GM23338 (cell line): ENCODE measurements around the gene ELAVL4. TPM values are rescaled to one million over a fixed set of nuclear protein-coding genes. Genes with fewer than 3 reads are reported as not detected.

ENCODE experiments used
- ATAC-seq: fragments of 200-7000 bp; cut with Tn5 transposase; 3 replicates; pipeline ENCODE4 v1.9.1; 2020
- DNase-seq: peaks from one replicate; pipeline ENCODE4 v3.0.0-alpha.2; 2015; ENCODE audit warnings: low spot score
- H2AFZ ChIP-seq: fragments of 200-600 bp; sonication (generic); 2 replicates; pipeline ENCODE4 v1.8.0; 2016; ENCODE audit warnings: antibody characterized with exemption, mild to moderate bottlenecking, moderate library complexity
- H3F3A ChIP-seq: fragments of 200-600 bp; sonication (generic); replicated peaks from 2 replicates; pipeline ENCODE4 v1.8.0; 2017; ENCODE audit warnings: antibody characterized with exemption, mixed run types, low read depth
- H3K27ac ChIP-seq: fragments of 200-600 bp; sonication (generic); 2 replicates; pipeline ENCODE4 v1.6.1; 2016; ENCODE audit warnings: low read depth
- H3K27me3 ChIP-seq: fragments of 200-600 bp; sonication (generic); 2 replicates; pipeline ENCODE4 v1.8.0; 2016; ENCODE audit warnings: mild to moderate bottlenecking, mixed run types, moderate library complexity; ENCODE audit not compliant: insufficient read depth
- H3K36me3 ChIP-seq: fragments of 200-600 bp; sonication (generic); 2 replicates; pipeline ENCODE4 v1.8.0; 2016; ENCODE audit warnings: mild to moderate bottlenecking; ENCODE audit not compliant: insufficient read depth
- H3K4me1 ChIP-seq: fragments of 200-600 bp; sonication (generic); 2 replicates; pipeline ENCODE4 v1.8.0; 2016; ENCODE audit warnings: mild to moderate bottlenecking, moderate library complexity; ENCODE audit not compliant: insufficient read depth
- H3K4me2 ChIP-seq: fragments of 200-600 bp; sonication (generic); 2 replicates; pipeline ENCODE4 v1.7.1; 2017; ENCODE audit warnings: mixed run types
- H3K4me3 ChIP-seq: fragments of 200-600 bp; sonication (generic); 2 replicates; pipeline ENCODE4 v1.6.1; 2016; ENCODE audit warnings: mixed run types
- H3K79me2 ChIP-seq: fragments of 200-600 bp; sonication (generic); replicated peaks from 2 replicates; pipeline ENCODE4 v1.8.0; 2017; ENCODE audit warnings: mild to moderate bottlenecking; ENCODE audit not compliant: insufficient read depth
- H3K9me2 ChIP-seq: fragments of 200-600 bp; sonication (generic); 2 replicates; pipeline ENCODE4 v1.8.0; 2017; ENCODE audit not compliant: insufficient read depth
- H4K20me1 ChIP-seq: fragments of 200-600 bp; sonication (generic); replicated peaks from 2 replicates; pipeline ENCODE4 v1.8.0; 2017; ENCODE audit warnings: mild to moderate bottlenecking; ENCODE audit not compliant: insufficient read depth
- H3K27ac Mint-ChIP-seq: 2 replicates; pipeline ENCODE4 v1.8.0; 2020; ENCODE audit warnings: inconsistent platforms, mild to moderate bottlenecking, moderate library complexity, mixed read lengths
- H3K27me3 Mint-ChIP-seq: 3 replicates; pipeline ENCODE4 v1.8.0; 2022; ENCODE audit warnings: low read depth, mild to moderate bottlenecking, moderate library complexity, mixed read lengths, inconsistent platforms; ENCODE audit not compliant: insufficient read depth, poor library complexity
- H3K36me3 Mint-ChIP-seq: 3 replicates; pipeline ENCODE4 v1.8.0; 2021; ENCODE audit warnings: low read depth, mild to moderate bottlenecking, inconsistent platforms, moderate library complexity, mixed read lengths
- H3K4me1 Mint-ChIP-seq: 3 replicates; pipeline ENCODE4 v1.8.0; 2020; ENCODE audit warnings: mild to moderate bottlenecking, inconsistent platforms, mixed read lengths
- H3K4me3 Mint-ChIP-seq: 3 replicates; pipeline ENCODE4 v1.8.0; 2021; ENCODE audit warnings: moderate library complexity, mild to moderate bottlenecking, inconsistent platforms, mixed read lengths
- H3K9me3 Mint-ChIP-seq: 3 replicates; pipeline ENCODE4 v1.8.0; 2020; ENCODE audit warnings: moderate library complexity, mild to moderate bottlenecking, inconsistent platforms, mixed read lengths
- CREB1 ChIP-seq: fragments of 250-450 bp; sonication (Bioruptor Pico); IDR thresholded peaks from 2 replicates; pipeline ENCODE4 v1.5.0; 2020; ENCODE audit warnings: low read depth, mild to moderate bottlenecking, moderate library complexity
- ETS1 ChIP-seq: IDR thresholded peaks from 2 replicates; pipeline ENCODE4 v1.6.1; 2016; ENCODE audit warnings: antibody characterized with exemption
- EZH2 ChIP-seq: fragments of 200-600 bp; sonication (generic); IDR thresholded peaks from one replicate; pipeline ENCODE4 v1.8.0; 2017; ENCODE audit warnings: antibody characterized with exemption, mild to moderate bottlenecking, low read depth; ENCODE audit not compliant: unreplicated experiment
- EZH2phosphoT487 ChIP-seq: fragments of 200-600 bp; sonication (generic); IDR thresholded peaks from one replicate; pipeline ENCODE4 v1.8.1; 2018; ENCODE audit warnings: antibody characterized with exemption; ENCODE audit not compliant: unreplicated experiment
- NANOG ChIP-seq: IDR thresholded peaks from 2 replicates; pipeline ENCODE4 v1.6.1; 2016; ENCODE audit warnings: antibody characterized with exemption, borderline replicate concordance
- POLR2AphosphoS5 ChIP-seq: IDR thresholded peaks from 2 replicates; pipeline ENCODE4 v1.6.1; 2016; ENCODE audit warnings: antibody characterized with exemption, low read depth
- STAT1 ChIP-seq: IDR thresholded peaks from one replicate; pipeline ENCODE4 v1.6.1; 2016; ENCODE audit warnings: antibody characterized with exemption; ENCODE audit not compliant: unreplicated experiment
- ZNF114 ChIP-seq: fragments of 250-450 bp; sonication (Bioruptor Pico); IDR thresholded peaks from 2 replicates; pipeline ENCODE4 v1.5.0; 2020; ENCODE audit warnings: mild to moderate bottlenecking, moderate library complexity
- ZNF331 ChIP-seq: fragments of 250-450 bp; sonication (Bioruptor Pico); IDR thresholded peaks from 2 replicates; pipeline ENCODE4 v1.5.0; 2020; ENCODE audit warnings: low read depth, mild to moderate bottlenecking, moderate library complexity
- ZNF462 ChIP-seq: fragments of 250-450 bp; sonication (Bioruptor Pico); IDR thresholded peaks from 2 replicates; pipeline ENCODE4 v1.5.0; 2020; ENCODE audit warnings: mild to moderate bottlenecking, moderate library complexity
- polyA plus RNA-seq: library from polyadenylated mRNA; unstranded; fragments of >200 nt; fragmentation: Nextera tagmentation; extraction: Ambion mirVana; gene quantifications from 2 replicates; pipeline ENCODE4 v1.2.1, GENCODE V29; 2016
- total RNA-seq: library from RNA; depleted of rRNA; stranded (reverse); fragments of >200 nt; shearing (Covaris generic); gene quantifications from 2 replicates; pipeline ENCODE4 v1.2.3, GENCODE V29; 2014
- TF ChIP-seq, protein P1 (sequence below): IDR thresholded peaks from one replicate; pipeline ENCODE4 v1.6.1; 2018; ENCODE audit warnings: antibody characterized with exemption; ENCODE audit not compliant: unreplicated experiment
- TF ChIP-seq, protein P2 (sequence below), 2 experiments: fragments of 200-600 bp in 1 of 2; sonication (generic) in 1 of 2; conservative IDR thresholded peaks; 2 replicates each; pipeline versions ENCODE4 v1.5.1 to v1.6.1; 2016 to 2017; ENCODE audit warnings: antibody characterized with exemption in 2 of 2, low read depth in 2 of 2, mild to moderate bottlenecking in 2 of 2, moderate library complexity in 1 of 2

ELAVL4 gene
- total and polyA plus RNA-seq, 2 experiments from 2014 or later: 1.4 to 1.9 TPM

GRCh38 chr1:50098591-50099021 lies 10.1 kb upstream of the ELAVL4 start:
- no peak for TF ChIP-seq STAT1
- TF ChIP-seq, protein P1, sequence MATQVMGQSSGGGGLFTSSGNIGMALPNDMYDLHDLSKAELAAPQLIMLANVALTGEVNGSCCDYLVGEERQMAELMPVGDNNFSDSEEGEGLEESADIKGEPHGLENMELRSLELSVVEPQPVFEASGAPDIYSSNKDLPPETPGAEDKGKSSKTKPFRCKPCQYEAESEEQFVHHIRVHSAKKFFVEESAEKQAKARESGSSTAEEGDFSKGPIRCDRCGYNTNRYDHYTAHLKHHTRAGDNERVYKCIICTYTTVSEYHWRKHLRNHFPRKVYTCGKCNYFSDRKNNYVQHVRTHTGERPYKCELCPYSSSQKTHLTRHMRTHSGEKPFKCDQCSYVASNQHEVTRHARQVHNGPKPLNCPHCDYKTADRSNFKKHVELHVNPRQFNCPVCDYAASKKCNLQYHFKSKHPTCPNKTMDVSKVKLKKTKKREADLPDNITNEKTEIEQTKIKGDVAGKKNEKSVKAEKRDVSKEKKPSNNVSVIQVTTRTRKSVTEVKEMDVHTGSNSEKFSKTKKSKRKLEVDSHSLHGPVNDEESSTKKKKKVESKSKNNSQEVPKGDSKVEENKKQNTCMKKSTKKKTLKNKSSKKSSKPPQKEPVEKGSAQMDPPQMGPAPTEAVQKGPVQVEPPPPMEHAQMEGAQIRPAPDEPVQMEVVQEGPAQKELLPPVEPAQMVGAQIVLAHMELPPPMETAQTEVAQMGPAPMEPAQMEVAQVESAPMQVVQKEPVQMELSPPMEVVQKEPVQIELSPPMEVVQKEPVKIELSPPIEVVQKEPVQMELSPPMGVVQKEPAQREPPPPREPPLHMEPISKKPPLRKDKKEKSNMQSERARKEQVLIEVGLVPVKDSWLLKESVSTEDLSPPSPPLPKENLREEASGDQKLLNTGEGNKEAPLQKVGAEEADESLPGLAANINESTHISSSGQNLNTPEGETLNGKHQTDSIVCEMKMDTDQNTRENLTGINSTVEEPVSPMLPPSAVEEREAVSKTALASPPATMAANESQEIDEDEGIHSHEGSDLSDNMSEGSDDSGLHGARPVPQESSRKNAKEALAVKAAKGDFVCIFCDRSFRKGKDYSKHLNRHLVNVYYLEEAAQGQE: no peak
- no peak for TF ChIP-seq ZNF331
- no peak for TF ChIP-seq CREB1 (CRISPR knock-in tag)
- TF ChIP-seq ETS1: no peak
- TF ChIP-seq EZH2: no peak
- TF ChIP-seq EZH2phosphoT487: no peak
- no peak for TF ChIP-seq ZNF462 (CRISPR knock-in tag)
- TF ChIP-seq NANOG: no peak
- no peak for TF ChIP-seq ZNF114
- no peak for TF ChIP-seq POLR2AphosphoS5
- TF ChIP-seq, protein P2, sequence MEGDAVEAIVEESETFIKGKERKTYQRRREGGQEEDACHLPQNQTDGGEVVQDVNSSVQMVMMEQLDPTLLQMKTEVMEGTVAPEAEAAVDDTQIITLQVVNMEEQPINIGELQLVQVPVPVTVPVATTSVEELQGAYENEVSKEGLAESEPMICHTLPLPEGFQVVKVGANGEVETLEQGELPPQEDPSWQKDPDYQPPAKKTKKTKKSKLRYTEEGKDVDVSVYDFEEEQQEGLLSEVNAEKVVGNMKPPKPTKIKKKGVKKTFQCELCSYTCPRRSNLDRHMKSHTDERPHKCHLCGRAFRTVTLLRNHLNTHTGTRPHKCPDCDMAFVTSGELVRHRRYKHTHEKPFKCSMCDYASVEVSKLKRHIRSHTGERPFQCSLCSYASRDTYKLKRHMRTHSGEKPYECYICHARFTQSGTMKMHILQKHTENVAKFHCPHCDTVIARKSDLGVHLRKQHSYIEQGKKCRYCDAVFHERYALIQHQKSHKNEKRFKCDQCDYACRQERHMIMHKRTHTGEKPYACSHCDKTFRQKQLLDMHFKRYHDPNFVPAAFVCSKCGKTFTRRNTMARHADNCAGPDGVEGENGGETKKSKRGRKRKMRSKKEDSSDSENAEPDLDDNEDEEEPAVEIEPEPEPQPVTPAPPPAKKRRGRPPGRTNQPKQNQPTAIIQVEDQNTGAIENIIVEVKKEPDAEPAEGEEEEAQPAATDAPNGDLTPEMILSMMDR (conservative IDR thresholded peaks at IDR 0.05; ENCODE audit: low read depth in 2 of 2): no peak

More at GRCh38 chr1:50098591-50099021, 10.1 kb upstream of the ELAVL4 start:
- H3K36me3 ChIP-seq: no peaks in the 10 kb centered on the region
- H3K36me3 Mint-ChIP-seq: no peaks in the 10 kb centered on the region
- H4K20me1 ChIP-seq: no peaks in the 10 kb centered on the region
- no peaks in the 10 kb centered on the region for H3K79me2 ChIP-seq
- H3F3A ChIP-seq: no peaks in the 10 kb centered on the region
- no peaks in the 10 kb centered on the region for H3K9me2 ChIP-seq
- no peak overlapping the region for H3K4me2 ChIP-seq
- H3K4me3 Mint-ChIP-seq: no peak overlapping the region
- H2AFZ ChIP-seq: no peak overlapping the region
- H3K27me3 Mint-ChIP-seq: peaks cover 2% of the 10 kb centered on the region
- no peak for ATAC-seq
- no peak overlapping the region for H3K27ac Mint-ChIP-seq
- no peak overlapping the region for H3K27ac ChIP-seq
- 0 out of 3 replicates have a peak, but pooled peaks cover 1% of the 10 kb centered on the region for H3K4me1 Mint-ChIP-seq
- no peaks in the 10 kb centered on the region for H3K4me1 ChIP-seq
- no peak overlapping the region for H3K4me3 ChIP-seq
- H3K9me3 Mint-ChIP-seq: no peaks in the 10 kb centered on the region; the same call in 2 of the 3 replicates
- H3K27me3 ChIP-seq: no peaks in the 10 kb centered on the region
- no peak for DNase-seq
